Germinal center (tissue), 1 donor: Measurements from ENCODE around the gene MBD3L2.
"Not testable (repeated sequence)": the region's sequence is repeated elsewhere in the genome, so short reads cannot be mapped to it uniquely, and the experiment has no call there.

Experiments
- DNase-seq: peaks from one replicate; pipeline ENCODE4 v3.0.0; 2012; ENCODE audit warnings: mixed read lengths, low spot score

The MBD3L2 gene

DNA sequence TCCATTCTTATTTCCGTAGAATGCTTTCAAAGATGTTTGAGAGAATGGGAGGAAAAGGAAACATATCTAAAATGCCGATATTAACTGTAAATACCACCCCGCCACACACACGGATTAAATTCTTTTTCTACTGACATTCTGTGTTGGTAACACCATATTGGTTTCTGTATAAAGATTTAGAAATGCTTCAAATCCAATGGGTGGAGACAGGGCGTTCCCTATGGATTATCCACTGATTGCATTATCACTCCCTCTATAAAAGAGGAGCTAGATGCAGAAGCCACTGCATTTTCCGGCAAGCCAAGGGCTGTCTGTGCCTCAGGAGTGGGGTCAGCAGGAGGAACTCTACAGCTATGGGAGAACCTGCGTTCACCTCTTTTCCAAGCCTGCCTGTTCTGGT, at the start of gene MBD3L2:
Gene MBD3L2, plus strand, starts transcription at position 301 of the 400 bp plus-strand sequence. Its CDS starts 53 bp downstream, at position 354.
- not testable (repeated sequence) for DNase-seq

GRCh38 chr19:6999933-7000332, 49.2 kb upstream of the MBD3L2 start:
- no peak for DNase-seq

DNA sequence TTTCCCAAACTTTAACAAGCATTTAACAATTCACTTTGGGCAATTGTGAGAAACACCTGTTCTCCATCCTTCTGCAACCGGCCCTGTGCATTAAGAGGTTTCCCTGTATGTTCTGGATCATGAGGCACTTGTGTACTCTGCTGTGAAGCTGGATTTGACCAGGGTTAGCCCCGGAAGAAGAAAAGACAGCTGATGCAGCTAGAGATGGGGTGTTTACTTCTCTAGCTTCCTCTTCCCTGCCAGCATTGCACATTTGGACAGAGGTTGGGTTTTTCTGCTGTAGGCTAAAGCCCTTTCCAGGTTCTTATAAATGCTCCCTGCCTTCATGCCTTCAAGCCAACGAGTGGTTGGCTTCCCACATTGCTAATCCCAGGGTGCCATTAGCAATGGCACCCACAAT, 48.8 kb upstream of the MBD3L2 start:
- no peak for DNase-seq

GRCh38 chr19:7000816-7001215, 48.3 kb upstream of the MBD3L2 start:
- DNase-seq = no peak

- DNase-seq = no peak
Observed at GRCh38 chr19:7004313-7004931, 44.7 kb upstream of the MBD3L2 start.

- DNase-seq = no peak
Observed at GRCh38 chr19:7006135-7006704, 42.9 kb upstream of the MBD3L2 start.

- no peak for DNase-seq
Observed at GRCh38 chr19:7007859-7008258, 41.3 kb upstream of the MBD3L2 start.

- no peak for DNase-seq
Observed at GRCh38 chr19:7010722-7011593, 38.2 kb upstream of the MBD3L2 start.

DNA sequence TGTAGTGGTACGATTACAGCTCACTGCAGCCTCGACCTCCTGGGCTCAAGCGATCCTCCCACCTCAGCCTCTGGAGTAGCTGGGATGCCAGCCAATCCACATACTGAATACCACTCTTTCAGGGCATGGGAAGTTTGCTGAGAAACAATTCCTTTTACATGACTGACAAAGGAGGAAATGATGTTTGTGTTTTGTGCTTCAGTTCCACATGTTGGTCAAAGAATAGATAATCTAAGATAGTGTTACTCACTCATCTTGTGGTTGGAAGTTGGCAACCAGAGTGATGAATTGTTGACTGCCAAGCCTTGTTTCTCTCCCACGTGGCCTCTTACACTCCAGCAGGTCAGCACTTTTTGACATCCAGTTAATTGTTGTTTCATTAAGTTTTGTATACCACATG, 35.4 kb upstream of the MBD3L2 start:
- DNase-seq = no peak

DNA sequence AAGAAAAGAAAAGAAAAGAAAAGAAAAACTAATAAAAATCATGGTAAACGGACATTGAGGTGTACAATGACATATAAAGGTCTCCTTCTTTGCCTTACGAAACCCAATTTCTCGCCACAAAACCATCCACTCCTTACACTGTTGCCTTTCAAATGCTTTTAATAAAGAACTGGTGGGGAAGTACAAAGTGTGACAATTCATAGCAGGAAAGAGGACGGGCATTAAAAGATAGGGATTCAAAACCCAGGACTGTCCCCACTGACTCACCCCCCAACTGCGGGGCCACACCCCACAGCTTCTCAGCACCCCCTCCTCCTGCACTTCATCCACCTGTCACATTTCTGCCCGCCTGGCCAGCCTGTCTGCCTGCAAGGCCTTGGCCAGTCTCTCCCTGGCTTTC, 30.3 kb upstream of the MBD3L2 start:
- DNase-seq = no peak

DNA sequence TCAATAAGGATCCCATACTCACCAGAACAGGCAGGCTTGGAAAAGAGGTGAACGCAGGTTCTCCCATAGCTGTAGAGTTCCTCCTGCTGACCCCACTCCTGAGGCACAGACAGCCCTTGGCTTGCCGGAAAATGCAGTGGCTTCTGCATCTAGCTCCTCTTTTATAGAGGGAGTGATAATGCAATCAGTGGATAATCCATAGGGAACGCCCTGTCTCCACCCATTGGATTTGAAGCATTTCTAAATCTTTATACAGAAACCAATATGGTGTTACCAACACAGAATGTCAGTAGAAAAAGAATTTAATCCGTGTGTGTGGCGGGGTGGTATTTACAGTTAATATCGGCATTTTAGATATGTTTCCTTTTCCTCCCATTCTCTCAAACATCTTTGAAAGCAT, 27.8 kb upstream of the MBD3L2 start, which contains the start of gene MBD3L2B:
Gene MBD3L2B, minus strand, starts transcription at position 101 of the 400 bp plus-strand sequence. Its CDS starts 34 bp downstream, at position 67.
- not testable (repeated sequence) for DNase-seq

DNA sequence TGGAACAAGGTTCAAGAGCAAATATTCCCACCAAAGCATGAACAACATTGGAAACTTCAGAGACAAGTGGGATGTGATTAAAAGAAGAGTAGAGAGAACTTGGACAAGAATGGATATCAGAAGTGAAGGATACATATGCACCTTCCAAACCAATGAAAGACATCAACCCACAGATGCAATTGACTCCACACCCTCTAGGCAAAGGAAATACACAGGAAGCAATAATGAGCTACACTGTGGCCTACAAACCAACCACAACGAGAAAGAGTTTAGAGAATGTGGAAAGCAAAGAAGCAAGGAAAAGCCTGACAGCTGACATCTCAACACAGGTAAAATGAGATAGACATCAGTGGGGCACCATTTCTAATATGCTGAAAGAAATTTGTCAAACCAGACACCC, 20.3 kb upstream of the MBD3L2 start:
- DNase-seq = not testable (repeated sequence)

- DNase-seq = not testable (repeated sequence)
Observed at GRCh38 chr19:7030278-7030677, 18.8 kb upstream of the MBD3L2 start, which contains the start of gene MBD3L5. MBD3L5 (plus strand) TSS chr19:7030578; CDS start chr19:7030612, 34 bp downstream.

DNA sequence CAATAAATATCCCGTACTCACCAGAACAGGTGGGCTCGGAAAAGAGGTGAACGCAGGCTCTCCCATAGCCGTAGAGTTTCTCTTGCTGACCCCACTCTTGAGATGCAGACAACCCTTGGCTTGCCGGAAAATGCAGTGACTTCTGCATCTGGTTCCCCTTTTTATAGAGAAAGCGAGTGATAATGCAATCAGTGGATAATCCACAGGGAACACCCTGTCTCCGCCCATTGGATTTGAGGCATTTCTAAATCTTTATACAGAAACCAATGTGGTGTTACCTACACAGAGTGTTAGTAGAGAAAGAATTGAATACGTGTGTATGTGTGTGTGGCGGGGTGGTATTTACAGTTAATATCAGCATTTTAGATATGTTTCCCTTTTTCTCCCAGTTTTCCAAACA, 9.0 kb upstream of the MBD3L2 start, which contains the start of gene MBD3L4:
Gene MBD3L4, minus strand, starts transcription at position 101 of the 400 bp plus-strand sequence. Its CDS starts 35 bp downstream, at position 66.
- not testable (repeated sequence) for DNase-seq

- DNase-seq = not testable (repeated sequence)
Observed at GRCh38 chr19:7041563-7041962, 7.6 kb upstream of the MBD3L2 start.

DNA sequence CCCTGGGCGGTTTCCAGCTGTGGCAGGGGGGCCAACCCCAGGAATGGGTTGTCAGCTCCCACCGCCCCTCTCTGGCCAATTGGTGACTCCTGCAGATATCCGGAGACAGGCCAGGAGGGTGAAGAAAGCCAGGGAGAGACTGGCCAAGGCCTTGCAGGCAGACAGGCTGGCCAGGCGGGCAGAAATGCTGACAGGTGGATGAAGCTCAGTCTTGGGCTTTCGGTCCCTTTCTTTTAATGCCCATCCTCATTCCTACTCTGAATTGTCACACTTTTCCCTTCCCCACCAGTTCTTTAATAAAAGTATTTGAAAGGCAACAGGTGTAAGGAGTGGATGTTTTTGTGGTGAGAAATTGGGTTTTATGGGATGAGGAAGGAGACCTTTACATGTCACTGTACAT, 2.3 kb downstream of the MBD3L2 start:
- not testable (repeated sequence) for DNase-seq

GRCh38 chr19:7052896-7053295, 3.8 kb downstream of the MBD3L2 start:
- not testable (repeated sequence) for DNase-seq

- DNase-seq = not testable (repeated sequence)
Observed at GRCh38 chr19:7054635-7055368, 5.7 kb downstream of the MBD3L2 start.

DNA sequence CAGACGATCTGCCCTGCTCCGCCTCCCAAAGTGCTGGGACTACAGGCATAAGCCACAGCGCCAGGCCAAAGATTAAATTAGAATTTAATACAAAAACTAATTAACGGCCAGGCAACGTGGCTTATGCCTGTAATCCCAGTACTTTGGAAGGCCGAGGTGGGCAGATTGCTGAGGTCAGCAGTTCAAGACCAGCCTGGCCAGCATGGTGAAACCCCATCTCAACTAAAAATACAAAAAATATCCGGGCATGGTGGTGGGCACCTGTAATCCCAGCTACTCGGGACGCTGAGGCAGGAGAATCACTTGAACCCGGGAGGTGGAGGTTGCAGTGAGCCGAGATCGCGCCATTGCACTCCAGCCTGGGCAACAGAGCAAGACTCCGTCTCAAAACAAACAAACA, 6.6 kb downstream of the MBD3L2 start:
- DNase-seq = not testable (repeated sequence)

- not testable (repeated sequence) for DNase-seq
Observed at GRCh38 chr19:7056371-7056770, 7.2 kb downstream of the MBD3L2 start.

- not testable (repeated sequence) for DNase-seq
Observed at GRCh38 chr19:7058576-7058975, 9.5 kb downstream of the MBD3L2 start, which contains the start of gene MBD3L3. MBD3L3 (minus strand) TSS chr19:7058676; CDS start chr19:7058605, 71 bp downstream.

DNA sequence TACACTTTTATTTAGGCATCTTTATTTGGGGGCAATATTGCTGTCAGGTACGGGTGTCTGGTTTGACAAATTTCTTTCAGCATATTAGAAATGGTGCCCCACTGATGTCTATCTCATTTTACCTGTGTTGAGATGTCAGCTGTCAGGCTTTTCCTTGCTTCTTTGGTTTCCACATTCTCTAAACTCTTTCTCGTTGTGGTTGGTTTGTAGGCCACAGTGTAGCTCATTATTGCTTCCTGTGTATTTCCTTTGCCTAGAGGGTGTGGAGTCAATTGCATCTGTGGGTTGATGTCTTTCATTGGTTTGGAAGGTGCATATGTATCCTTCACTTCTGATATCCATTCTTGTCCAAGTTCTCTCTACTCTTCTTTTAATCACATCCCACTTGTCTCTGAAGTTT, 10.9 kb downstream of the MBD3L2 start:
- DNase-seq = not testable (repeated sequence)
